Measurements from ENCODE around the gene TTC39C. TPM values are rescaled to one million over a fixed set of nuclear protein-coding genes. Genes with fewer than 3 reads are reported as not detected.

The TTC39C gene
- total and polyA plus RNA-seq, 2 experiments from 2014 or later = 69.4 to 136 TPM

GRCh38 chr18:24120676-24121075 lies 106.1 kb downstream of the TTC39C start:
- no peak overlapping the region for H3K27ac Mint-ChIP-seq
- H3K36me3 Mint-ChIP-seq (ENCODE audit: low read depth) = peaks cover 19% of the 10 kb centered on the region
- ATAC-seq = no peak

More at GRCh38 chr18:24120676-24121075, 106.1 kb downstream of the TTC39C start:
- Histone ChIP-seq H2AFZ (no peak overlapping the region), H3K27me3 (ENCODE audit: insufficient read depth) (no peaks in the 10 kb centered on the region), H3K4me1 (ENCODE audit: insufficient read depth) (no peaks in the 10 kb centered on the region), H3K4me3 (no peak overlapping the region), H3F3A (replicated peaks; ENCODE audit: low read depth) (peaks cover 3% of the 10 kb centered on the region; the same call in 1 of the 2 replicates), H4K20me1 (replicated peaks; ENCODE audit: insufficient read depth) (no peaks in the 10 kb centered on the region), H3K36me3 (ENCODE audit: insufficient read depth) (peaks cover 50% of the 10 kb centered on the region), H3K27ac (ENCODE audit: low read depth) (no peak overlapping the region), H3K79me2 (replicated peaks; ENCODE audit: insufficient read depth) (peaks cover 3% of the 10 kb centered on the region; the same call in 1 of the 2 replicates), H3K4me2 (no peak overlapping the region), H3K9me2 (ENCODE audit: insufficient read depth) (no peaks in the 10 kb centered on the region)
- no peaks in the 10 kb centered on the region for H3K4me1 Mint-ChIP-seq
- TF ChIP-seq REST (IDR thresholded peaks at IDR 0.05; ENCODE audit: unreplicated experiment) (no peak), EZH2 (IDR thresholded peaks at IDR 0.05; ENCODE audit: low read depth, unreplicated experiment) (no peak), ZNF114 (CRISPR knock-in tag; IDR thresholded peaks at IDR 0.05) (no peak), STAT1 (IDR thresholded peaks at IDR 0.05; ENCODE audit: unreplicated experiment) (no peak), POLR2AphosphoS5 (IDR thresholded peaks at IDR 0.05; ENCODE audit: low read depth) (no peak), CTCF (conservative IDR thresholded peaks at IDR 0.05; ENCODE audit: low read depth in 2 of 2) (no peak), ZNF331 (CRISPR knock-in tag; IDR thresholded peaks at IDR 0.05; ENCODE audit: low read depth) (no peak), JUNB (IDR thresholded peaks at IDR 0.05; ENCODE audit: unreplicated experiment) (no peak), EZH2phosphoT487 (IDR thresholded peaks at IDR 0.05; ENCODE audit: unreplicated experiment) (no peak), ETS1 (IDR thresholded peaks at IDR 0.05) (no peak), CREB1 (CRISPR knock-in tag; IDR thresholded peaks at IDR 0.05; ENCODE audit: low read depth) (no peak)
- no peak overlapping the region for H3K4me3 Mint-ChIP-seq
- DNase-seq (ENCODE audit: low spot score) = no peak
- no peaks in the 10 kb centered on the region for H3K27me3 Mint-ChIP-seq (ENCODE audit: insufficient read depth, low read depth, poor library complexity)
- no peaks in the 10 kb centered on the region for H3K9me3 Mint-ChIP-seq

All from GM23338 (cell line).